Astrocyte of the hippocampus (primary cell): ENCODE data around the gene PRSS33.

Experiments used
- DNase-seq: peaks from one replicate; pipeline ENCODE4 v3.0.0; 2011; ENCODE audit warnings: low read depth, low spot score

Gene PRSS33

DNA sequence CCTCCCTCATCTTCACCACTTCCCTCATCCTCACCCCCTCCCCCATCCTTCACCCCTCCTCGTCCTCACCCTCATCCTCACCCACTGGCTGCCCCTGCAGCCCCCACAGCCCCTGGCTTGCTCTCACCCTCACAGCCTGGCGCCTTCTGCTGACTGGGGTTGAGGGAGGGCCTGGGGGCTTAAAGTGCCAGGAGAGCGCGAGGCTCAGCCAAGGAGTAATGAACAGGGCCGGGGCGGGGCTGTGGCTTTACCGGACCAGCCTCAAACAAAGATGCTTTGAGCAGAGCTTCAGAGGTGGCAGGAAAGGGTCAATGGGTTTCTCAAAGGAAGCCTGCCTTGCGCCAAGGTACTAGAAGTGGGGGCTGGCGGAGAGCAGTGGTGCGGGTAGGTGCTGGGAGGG, at the start of gene PRSS33:
TSS of gene PRSS33 (minus strand) at position 155 of the 400 bp plus-strand sequence. CDS start 1,013 bp downstream, outside the sequence.
- peak; percentile 55 for DNase-seq

GRCh38 chr16:2836646-2837508, 49.5 kb upstream of the PRSS33 start:
- DNase-seq = peak; percentile 62

GRCh38 chr16:2835638-2836493, 48.5 kb upstream of the PRSS33 start:
- DNase-seq = peak; percentile 100

DNA sequence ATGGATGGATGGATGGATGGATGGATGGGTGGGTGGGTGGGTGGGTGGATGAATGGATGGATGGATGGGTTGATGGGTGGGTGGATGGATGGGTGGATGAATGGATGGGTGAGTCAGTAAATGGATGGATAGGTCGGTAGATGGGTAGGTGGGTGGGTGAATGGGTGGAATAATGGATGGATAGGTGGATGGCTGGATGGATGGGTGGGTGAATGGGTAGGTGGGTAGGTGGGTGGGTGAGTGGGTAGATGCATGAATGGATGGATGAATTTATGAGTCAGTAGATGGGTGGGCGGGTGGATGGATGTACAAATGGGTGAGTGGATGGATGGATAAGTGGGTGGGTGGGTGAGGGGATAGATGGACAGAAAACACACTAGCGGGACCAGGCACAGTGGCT, 47.6 kb upstream of the PRSS33 start:
- DNase-seq = no peak

DNA sequence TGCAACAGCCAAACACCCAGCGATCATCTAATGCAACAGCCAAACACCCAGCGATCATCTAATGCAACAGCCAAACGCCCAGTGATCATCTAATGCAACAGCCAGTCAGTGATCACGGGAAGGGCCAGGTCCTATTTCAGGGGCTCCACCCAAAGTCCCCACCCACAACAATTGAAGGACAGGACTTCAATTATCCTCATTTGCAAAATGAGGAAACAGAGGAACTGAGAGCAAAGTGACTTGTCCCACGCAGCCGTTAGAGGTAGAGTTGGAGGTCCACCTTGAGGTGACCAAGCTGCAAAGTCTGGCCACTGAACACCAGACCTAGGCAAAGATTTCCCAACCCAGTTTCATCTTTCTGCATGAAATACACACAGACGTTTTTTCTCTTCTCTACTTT, 46.4 kb upstream of the PRSS33 start:
- no peak for DNase-seq

GRCh38 chr16:2831203-2831602, 43.8 kb upstream of the PRSS33 start:
- no peak for DNase-seq

DNA sequence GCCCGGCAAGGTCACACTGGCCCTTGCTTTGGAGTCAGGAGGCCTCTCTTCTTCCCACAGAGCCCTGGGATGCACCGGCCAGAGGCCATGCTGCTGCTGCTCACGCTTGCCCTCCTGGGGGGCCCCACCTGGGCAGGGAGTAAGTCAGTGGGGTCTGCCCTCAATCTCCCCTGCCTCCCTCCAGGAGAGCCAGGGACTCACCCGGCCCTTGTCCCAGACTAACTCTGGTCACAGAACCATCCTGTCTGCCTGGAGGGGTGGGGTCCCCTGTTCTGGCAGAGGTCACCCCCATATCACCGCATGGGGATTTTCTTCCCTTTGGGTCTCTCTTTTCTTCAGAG, 43.0 kb upstream of the PRSS33 start:
- no peak for DNase-seq

DNA sequence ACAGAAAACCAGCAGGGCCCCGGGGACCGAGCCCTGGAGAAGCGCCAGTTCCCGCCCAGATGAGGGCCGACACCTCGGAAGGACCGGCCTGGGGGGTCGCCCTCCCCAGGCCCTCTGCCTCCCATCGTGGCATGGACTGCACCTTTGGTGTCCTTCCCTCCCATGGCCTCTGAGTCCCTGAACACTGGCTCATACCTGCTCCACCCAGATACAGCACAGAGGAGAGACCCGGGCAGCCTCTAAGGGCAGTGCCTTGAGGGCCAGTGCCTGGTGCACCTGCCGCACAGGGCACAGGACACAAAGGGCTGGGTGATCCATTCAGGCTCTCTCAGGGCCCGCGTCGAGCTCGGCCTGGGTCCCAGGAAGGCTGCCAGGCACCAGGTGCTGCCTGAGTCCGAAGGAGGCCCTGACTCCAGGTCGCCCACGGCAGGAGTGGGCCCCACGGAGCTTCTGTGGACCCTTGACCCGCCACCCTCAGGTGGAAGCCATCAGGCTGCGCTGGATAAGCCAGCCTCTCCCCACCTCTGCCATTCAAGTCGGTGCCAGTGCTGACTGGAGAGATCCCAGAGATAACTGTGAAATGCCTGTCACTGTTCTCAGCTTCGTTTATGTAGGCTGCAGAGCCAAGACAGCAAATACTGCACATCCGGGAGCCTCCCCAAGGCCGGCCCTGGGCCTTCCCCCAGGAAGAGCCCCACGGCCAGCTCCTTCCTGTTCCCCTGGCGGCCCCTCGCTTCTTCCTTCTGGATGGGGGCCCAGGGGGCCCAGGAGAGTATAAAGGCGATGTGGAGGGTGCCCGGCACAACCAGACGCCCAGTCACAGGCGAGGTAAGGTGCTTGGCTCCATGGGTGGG, 42.4 kb upstream of the PRSS33 start, which contains the start of gene ZG16B:
TSS of gene ZG16B (plus strand) at position 803 of the 854 bp plus-strand sequence. CDS start 139 bp downstream, outside the sequence.
- no peak for DNase-seq

GRCh38 chr16:2828876-2829430, 41.6 kb upstream of the PRSS33 start:
- DNase-seq = no peak

GRCh38 chr16:2828521-2828840, 41.1 kb upstream of the PRSS33 start:
- no peak for DNase-seq

DNA sequence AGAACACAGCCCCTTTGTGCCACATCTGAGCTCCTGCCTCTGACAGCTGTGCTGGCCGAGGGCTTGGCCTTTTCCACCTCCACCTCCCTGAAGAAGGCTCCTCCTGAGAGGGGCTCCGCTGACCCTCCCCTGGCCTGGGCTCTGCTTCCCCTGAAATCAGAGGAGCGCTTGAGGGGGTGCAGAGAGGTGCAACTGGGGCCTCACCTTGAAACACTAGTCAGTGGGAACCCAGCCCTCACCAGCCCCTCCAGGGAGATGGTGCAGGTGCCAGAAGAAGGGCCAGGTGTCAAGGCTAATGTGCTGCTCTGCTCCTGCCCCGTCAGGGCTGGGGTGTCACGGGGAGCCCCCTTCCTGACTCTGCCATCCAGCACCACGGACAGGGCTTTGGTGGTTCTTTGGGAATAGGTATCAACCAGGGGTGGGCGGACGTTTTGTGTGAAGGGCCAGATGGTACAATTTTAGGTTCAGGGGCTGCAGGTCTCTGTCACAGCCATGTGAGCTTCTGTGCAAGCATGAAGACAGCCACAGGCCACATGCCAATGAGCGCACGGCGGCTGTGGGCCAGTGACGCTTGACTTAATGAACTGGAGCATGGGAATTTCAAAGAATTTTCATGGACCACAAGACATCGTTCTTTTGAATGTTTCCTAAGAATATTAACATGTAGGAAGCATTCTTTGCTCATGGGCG, 40.6 kb upstream of the PRSS33 start:
- DNase-seq = no peak

- no peak for DNase-seq
Measured at GRCh38 chr16:2827374-2827791, 40.0 kb upstream of the PRSS33 start.

DNA sequence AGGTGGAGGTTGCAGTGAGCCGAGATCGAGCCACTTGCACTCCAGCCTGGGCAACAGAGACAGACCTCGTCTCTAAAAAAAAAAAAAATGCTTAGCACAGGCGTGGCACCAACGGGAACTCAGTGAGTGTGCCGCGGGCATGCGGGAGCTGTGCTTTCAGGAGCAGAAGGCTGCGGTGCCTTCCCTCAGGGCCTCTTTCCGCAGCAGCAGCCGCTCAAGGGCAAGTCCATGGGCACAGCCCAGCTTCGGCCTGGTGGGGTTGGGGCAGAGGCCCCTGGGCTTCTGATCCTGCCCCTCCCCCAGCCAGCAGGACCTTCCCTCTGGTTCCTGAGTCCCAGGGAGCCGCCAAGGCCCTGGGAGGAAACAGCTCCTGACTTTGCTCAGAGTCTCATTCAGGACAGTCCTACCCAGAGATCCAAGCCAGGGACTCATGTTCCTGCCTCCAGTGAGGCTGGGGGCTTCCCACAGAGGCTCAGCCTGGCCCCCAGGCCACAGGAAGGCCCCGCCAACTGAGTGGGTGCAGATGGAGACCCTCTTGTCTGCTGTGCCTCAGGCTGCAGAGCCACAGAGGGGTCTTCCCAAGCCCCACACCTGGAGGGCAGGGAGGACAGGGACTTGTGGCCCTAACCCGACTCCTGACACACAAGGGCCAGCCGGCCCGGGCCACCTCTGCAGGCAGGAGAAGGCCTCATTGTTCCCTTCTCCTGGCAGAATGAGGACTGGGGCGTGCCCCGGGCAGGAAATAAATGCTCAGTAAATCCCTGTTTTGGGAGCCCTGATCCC, 39.4 kb upstream of the PRSS33 start:
- no peak for DNase-seq

DNA sequence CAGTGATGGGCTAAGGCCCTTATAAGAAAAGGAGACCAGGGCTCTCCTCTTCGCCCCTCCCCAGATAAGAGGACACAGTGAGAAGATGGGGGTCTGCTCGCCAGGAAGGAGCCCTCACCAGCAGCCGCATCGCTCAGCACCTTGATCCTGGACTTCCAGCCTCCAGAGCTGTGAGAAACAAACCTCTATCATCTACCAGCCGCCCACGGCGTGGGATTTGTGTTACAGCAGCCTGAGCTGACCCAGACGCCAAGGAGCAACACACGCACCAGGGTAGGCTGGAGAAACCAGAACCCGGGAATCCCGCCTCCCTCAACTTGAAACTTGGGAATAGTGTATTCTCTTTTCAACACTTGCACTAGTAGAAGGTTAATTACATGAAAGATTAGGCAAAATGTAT, 38.5 kb upstream of the PRSS33 start:
- no peak for DNase-seq

DNA sequence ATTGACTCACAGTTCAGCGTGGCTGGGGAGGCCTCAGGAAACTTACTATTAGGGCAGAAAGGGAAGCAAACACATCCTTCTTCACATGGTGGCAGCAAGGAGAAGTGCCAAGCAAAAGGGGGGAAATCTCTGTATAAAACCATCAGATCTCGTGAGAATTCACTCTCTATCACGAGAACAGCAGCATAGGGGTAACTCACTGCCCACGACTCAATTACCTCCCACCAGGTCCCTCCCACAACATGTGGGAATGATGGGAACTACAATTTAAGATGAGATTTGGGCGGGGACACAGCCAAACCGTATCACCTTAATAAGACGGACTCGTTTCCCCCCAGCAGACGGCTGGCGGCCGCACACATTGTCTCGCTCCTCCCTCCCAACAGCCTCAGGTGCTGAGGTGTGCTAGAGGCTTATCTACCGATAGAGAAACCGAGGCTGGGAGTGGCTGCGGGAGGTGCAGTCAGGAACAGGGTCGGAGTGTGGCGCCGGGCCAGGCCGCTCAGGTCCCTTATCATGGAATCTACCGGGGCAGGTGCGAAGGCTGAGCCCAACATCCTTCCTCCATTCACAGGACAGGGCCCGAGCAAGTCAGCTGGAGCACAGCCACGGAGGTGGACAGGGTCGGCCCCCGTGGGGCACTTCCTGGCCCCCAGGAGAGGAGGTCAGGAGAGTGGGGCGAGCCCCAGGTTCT, 37.8 kb upstream of the PRSS33 start:
- DNase-seq = no peak

DNA sequence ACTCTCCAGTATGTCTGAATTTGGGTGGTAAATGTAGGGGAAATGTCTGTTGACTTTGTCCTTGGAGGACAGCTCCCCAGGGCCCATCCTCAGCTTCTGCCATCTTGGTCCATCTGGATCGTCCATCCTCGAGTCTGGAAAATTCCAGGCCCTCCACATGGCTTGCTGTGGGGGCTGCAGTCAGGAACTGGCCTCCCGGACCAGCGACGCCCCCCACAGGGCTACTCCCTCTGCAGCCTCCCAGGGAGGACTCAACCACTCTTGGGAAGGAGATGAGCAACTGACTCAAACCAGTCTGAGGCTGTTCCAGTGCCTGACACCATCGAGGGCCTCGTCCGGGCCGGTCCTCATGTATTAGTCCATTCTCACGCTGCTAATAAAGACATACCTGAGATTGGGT, 37.3 kb upstream of the PRSS33 start:
- no peak for DNase-seq

GRCh38 chr16:2822496-2822895, 35.1 kb upstream of the PRSS33 start:
- no peak for DNase-seq

- no peak for DNase-seq
Measured at GRCh38 chr16:2822158-2822495, 34.8 kb upstream of the PRSS33 start.

GRCh38 chr16:2821487-2822157, 34.3 kb upstream of the PRSS33 start:
- no peak for DNase-seq
